Neuronal stem cell (in vitro differentiated cells): ENCODE results near the gene RAMP1.
A peak's percentile ranks its signal among the peaks of the same experiment; 100 is the strongest.

Experiments used
- DNase-seq: peaks from one replicate; pipeline ENCODE4 v3.0.0-alpha.2; 2013; ENCODE audit warnings: low spot score
- H2AFZ ChIP-seq: one replicate; pipeline ENCODE4 v1.6.1; 2013; ENCODE audit warnings: mild to moderate bottlenecking, low read length, inconsistent platforms
- H2AK5ac ChIP-seq: 2 replicates; pipeline ENCODE4 v1.6.1; 2013; ENCODE audit warnings: low read depth, mild to moderate bottlenecking, inconsistent platforms, low read length, moderate library complexity, mixed read lengths
- H2BK120ac ChIP-seq: 2 replicates; pipeline ENCODE4 v1.6.1; 2013; ENCODE audit warnings: low read depth, mild to moderate bottlenecking, inconsistent platforms, low read length, moderate library complexity, mixed read lengths
- H2BK12ac ChIP-seq: one replicate; pipeline ENCODE4 v1.6.1; 2013; ENCODE audit warnings: low read length, inconsistent platforms
- H2BK15ac ChIP-seq: 2 replicates; pipeline ENCODE4 v1.6.1; 2013; ENCODE audit warnings: mild to moderate bottlenecking, low read length, inconsistent platforms, mixed read lengths
- H2BK5ac ChIP-seq: one replicate; pipeline ENCODE4 v1.6.1; 2013; ENCODE audit warnings: inconsistent platforms, mild to moderate bottlenecking, low read length, moderate library complexity
- H3K14ac ChIP-seq: one replicate; pipeline ENCODE4 v1.6.1; 2013; ENCODE audit warnings: low read length, inconsistent platforms
- H3K18ac ChIP-seq: 2 replicates; pipeline ENCODE4 v1.6.1; 2013; ENCODE audit warnings: low read length, inconsistent platforms
- H3K23ac ChIP-seq: 2 replicates; pipeline ENCODE4 v1.6.1; 2013; ENCODE audit warnings: low read depth, mild to moderate bottlenecking, mixed read lengths, low read length, inconsistent platforms; ENCODE audit not compliant: poor library complexity
- H3K27ac ChIP-seq: replicated peaks from 3 replicates; pipeline ENCODE4 v1.5.1; 2013; ENCODE audit warnings: low read length, inconsistent platforms
- H3K27me3 ChIP-seq, 3 experiments: 2 replicates each; pipeline ENCODE4 v1.6.1; 2013; ENCODE audit warnings: low read length in 3 of 3, mild to moderate bottlenecking in 2 of 3, inconsistent platforms in 1 of 3, low read depth in 1 of 3, mixed read lengths in 1 of 3, moderate library complexity in 1 of 3; ENCODE audit not compliant: control insufficient read depth in 3 of 3, insufficient read depth in 3 of 3
- H3K36me3 ChIP-seq, 2 donors: replicated peaks in 1 of 2; 2 replicates each; pipeline ENCODE4 v1.6.1; 2013; ENCODE audit warnings: low read length in 2 of 2; ENCODE audit not compliant: control insufficient read depth in 2 of 2, insufficient read depth in 2 of 2
- H3K4ac ChIP-seq: 2 replicates; pipeline ENCODE4 v1.6.1; 2013; ENCODE audit warnings: inconsistent platforms, mild to moderate bottlenecking, low read length, moderate library complexity
- H3K4me1 ChIP-seq, 2 donors: 1 replicate in 1 of 2; 2 replicates in 1 of 2; pipeline ENCODE4 v1.6.1; 2013; ENCODE audit warnings: low read length in 2 of 2, low read depth in 1 of 2; ENCODE audit not compliant: control insufficient read depth in 2 of 2, insufficient read depth in 1 of 2
- H3K4me2 ChIP-seq: one replicate; pipeline ENCODE4 v1.6.1; 2013; ENCODE audit warnings: mild to moderate bottlenecking, low read length, inconsistent platforms; ENCODE audit not compliant: insufficient read depth, poor library complexity, severe bottlenecking
- H3K4me3 ChIP-seq, 2 donors: 2 replicates each; pipeline ENCODE4 v1.5.1; 2013; ENCODE audit warnings: low read length in 2 of 2, mild to moderate bottlenecking in 2 of 2, inconsistent platforms in 1 of 2, moderate library complexity in 1 of 2
- H3K79me1 ChIP-seq: one replicate; pipeline ENCODE4 v1.6.1; 2013; ENCODE audit warnings: low read depth, mild to moderate bottlenecking, inconsistent platforms, low read length, moderate library complexity
- H3K9ac ChIP-seq: one replicate; pipeline ENCODE4 v1.6.1; 2013; ENCODE audit warnings: mild to moderate bottlenecking, low read depth, low read length, inconsistent platforms; ENCODE audit not compliant: poor library complexity
- H3K9me3 ChIP-seq, 2 donors: replicated peaks in 1 of 2; 2 replicates each; pipeline versions ENCODE3 to v1.6.1; 2013; ENCODE audit warnings: low read length in 2 of 2, mild to moderate bottlenecking in 2 of 2, inconsistent platforms in 1 of 2, low read depth in 1 of 2, mixed read lengths in 1 of 2, moderate library complexity in 1 of 2; ENCODE audit not compliant: control insufficient read depth in 2 of 2, insufficient read depth in 1 of 2
- H4K8ac ChIP-seq: one replicate; pipeline ENCODE4 v1.6.1; 2013; ENCODE audit warnings: low read depth, mild to moderate bottlenecking, inconsistent platforms, low read length, moderate library complexity
- H4K91ac ChIP-seq: one replicate; pipeline ENCODE4 v1.6.1; 2013; ENCODE audit warnings: low read length, low read depth, mild to moderate bottlenecking, inconsistent platforms; ENCODE audit not compliant: poor library complexity
- WGBS, 2 donors: extraction: QIAGEN DNeasy Blood & Tissue Kit; methylation state at CpG; one replicate each; pipeline ENCODE4 v1.1.7; 2013; ENCODE audit warnings: missing lambda C conversion rate in 2 of 2, mixed read lengths in 1 of 2; ENCODE audit not compliant: insufficient read length in 2 of 2, insufficient replicate concordance in 1 of 2; ENCODE audit errors: extremely low coverage in 2 of 2; 5-methylcytosine and 5-hydroxymethylcytosine counted together

RAMP1 gene

GRCh38 chr2:237911363-237912017 is 52.1 kb downstream of the RAMP1 start:
- peaks cover 0 to 3% (median 2%) of the 10 kb centered on the region in 3 experiments for H3K27me3 ChIP-seq
- H3K23ac ChIP-seq = no peak overlapping the region
- no peak overlapping the region for H3K14ac ChIP-seq
- H3K18ac ChIP-seq = no peak overlapping the region
- no peak overlapping the region for H2BK12ac ChIP-seq
- H3K9ac ChIP-seq = peak overlapping the region; percentile 22
- H3K79me1 ChIP-seq = no peaks in the 10 kb centered on the region
- H2AK5ac ChIP-seq = no peak overlapping the region
- H3K4me1 ChIP-seq = no peaks in the 10 kb centered on the region
- H3K27ac ChIP-seq = no peak overlapping the region
- H3K4ac ChIP-seq = no peak overlapping the region
- H2BK5ac ChIP-seq = no peak overlapping the region
- H3K9me3 ChIP-seq = peaks cover 0 to 7% of the 10 kb centered on the region in 2 donors
- no peak overlapping the region for H2BK120ac ChIP-seq
- H4K91ac ChIP-seq = no peak overlapping the region
- peak overlapping the region; percentile 54 for H2BK15ac ChIP-seq
- no peak for DNase-seq
- no peak overlapping the region for H2AFZ ChIP-seq
- no peak overlapping the region for H3K4me2 ChIP-seq
- H4K8ac ChIP-seq = no peak overlapping the region
- no peaks in the 10 kb centered on the region for H3K36me3 ChIP-seq
- H3K4me3 ChIP-seq = no peak overlapping the region
- WGBS, 2 donors = no CpG with 5 or more reads among the region's 28 CpGs

- Histone ChIP-seq H4K91ac (no peak overlapping the region), H4K8ac (no peak overlapping the region), H3K14ac (no peak overlapping the region), H3K79me1 (no peaks in the 10 kb centered on the region), H2BK15ac (no peak overlapping the region), H3K18ac (no peak overlapping the region), H3K36me3 (no peaks in the 10 kb centered on the region), H2BK120ac (no peak overlapping the region), H3K4me2 (no peak overlapping the region), H3K23ac (no peak overlapping the region), H3K27ac (no peak overlapping the region), H3K9me3 (peaks cover 0 to 7% of the 10 kb centered on the region in 2 donors), H2AK5ac (peak overlapping the region; percentile 67), H2AFZ (no peak overlapping the region), H3K4me3 (no peak overlapping the region), H2BK12ac (no peak overlapping the region), H3K4me1 (no peaks in the 10 kb centered on the region), H3K9ac (no peak overlapping the region), H3K4ac (no peak overlapping the region), H2BK5ac (no peak overlapping the region), H3K27me3 (peaks cover 0 to 3% (median 2%) of the 10 kb centered on the region in 3 experiments)
- WGBS, 2 donors = no CpG with 5 or more reads among the region's 28 CpGs
- no peak for DNase-seq
These were observed 53.1 kb downstream of the RAMP1 start for GRCh38 chr2:237912271-237913192.

DNA sequence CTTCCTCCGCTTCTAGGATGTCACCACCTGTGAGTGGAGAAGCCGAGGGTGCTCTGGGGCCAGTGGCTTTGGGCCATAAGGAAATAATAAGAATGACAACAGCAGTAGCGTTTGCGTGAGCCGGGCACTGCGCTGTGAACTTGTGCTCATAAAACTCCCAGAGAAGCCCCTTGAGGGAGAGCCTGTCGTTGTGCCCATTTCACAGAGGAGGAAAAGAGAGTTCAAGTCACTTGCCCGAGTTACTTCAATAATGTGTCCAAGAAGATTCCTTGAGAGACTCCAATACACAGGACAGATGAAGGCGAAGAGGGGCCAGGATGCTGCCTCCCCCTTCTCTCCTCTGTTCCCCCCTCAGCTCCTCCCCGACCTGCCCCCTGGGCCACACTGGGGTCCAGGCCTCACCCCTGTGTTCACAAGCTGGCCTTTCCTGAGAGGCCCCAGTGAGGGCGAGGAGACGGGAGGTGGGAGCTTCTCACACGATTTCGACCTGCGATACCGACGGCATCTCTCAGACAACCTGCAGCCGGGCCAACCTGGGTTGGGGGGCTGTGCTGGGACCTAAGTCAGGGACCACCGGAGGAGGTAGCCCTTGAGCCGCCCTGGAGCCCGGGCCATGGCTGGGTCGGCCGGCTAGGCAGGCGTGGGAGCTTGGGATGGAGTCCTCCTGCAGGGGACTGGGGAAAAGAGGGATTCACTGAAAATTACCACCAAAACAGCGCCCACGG is 53.9 kb downstream of the RAMP1 start:
- no peak overlapping the region for H4K8ac ChIP-seq
- H3K4me2 ChIP-seq = no peak overlapping the region
- no peak overlapping the region for H3K4ac ChIP-seq
- no peak overlapping the region for H3K4me3 ChIP-seq
- H3K27me3 ChIP-seq = peaks cover 0 to 3% (median 2%) of the 10 kb centered on the region in 3 experiments
- H2BK5ac ChIP-seq = no peak overlapping the region
- no peak for DNase-seq
- H3K9me3 ChIP-seq = peaks cover 0 to 3% of the 10 kb centered on the region in 2 donors
- H3K9ac ChIP-seq = no peak overlapping the region
- no CpG with 5 or more reads among the region's 26 CpGs for WGBS, 2 donors
- no peak overlapping the region for H2AFZ ChIP-seq
- H3K18ac ChIP-seq = no peak overlapping the region
- H3K23ac ChIP-seq = no peak overlapping the region
- H2BK120ac ChIP-seq = no peak overlapping the region
- no peak overlapping the region for H2BK15ac ChIP-seq
- H2AK5ac ChIP-seq = no peak overlapping the region
- H3K4me1 ChIP-seq = no peaks in the 10 kb centered on the region
- no peak overlapping the region for H3K14ac ChIP-seq
- H3K79me1 ChIP-seq = no peaks in the 10 kb centered on the region
- no peak overlapping the region for H3K27ac ChIP-seq
- H4K91ac ChIP-seq = no peak overlapping the region
- no peak overlapping the region for H2BK12ac ChIP-seq
- no peaks in the 10 kb centered on the region for H3K36me3 ChIP-seq
